Smooth muscle cell (in vitro differentiated cells): ENCODE results near the gene ADIPOQ. TPM values are rescaled to one million over a fixed set of nuclear protein-coding genes. Genes with fewer than 3 reads are reported as not detected.
A peak's percentile ranks its signal among the peaks of the same experiment; 100 is the strongest.

Experiments
- DNase-seq: peaks from one replicate; lab custom pipeline; 2025; ENCODE audit not compliant: unreplicated experiment; lab: John Stamatoyannopoulos, UW
- H2AFZ ChIP-seq: fragments of 200-600 bp; sonication (generic); 2 replicates; pipeline ENCODE4 v1.6.0; 2016; ENCODE audit warnings: antibody characterized with exemption, low read depth, mild to moderate bottlenecking
- H3F3A ChIP-seq: fragments of 200-600 bp; sonication (generic); 2 replicates; pipeline ENCODE4 v1.6.0; 2017; ENCODE audit warnings: antibody characterized with exemption, low read depth
- H3K27ac ChIP-seq: fragments of 200-600 bp; sonication (generic); 2 replicates; pipeline ENCODE4 v1.5.1; 2016; ENCODE audit warnings: low read depth, mild to moderate bottlenecking
- H3K27me3 ChIP-seq: fragments of 200-600 bp; sonication (generic); 2 replicates; pipeline ENCODE4 v1.6.1; 2016; ENCODE audit warnings: low read depth, mild to moderate bottlenecking
- H3K36me3 ChIP-seq: fragments of 200-600 bp; sonication (generic); 2 replicates; pipeline ENCODE4 v1.5.1; 2016; ENCODE audit warnings: low read depth
- H3K4me1 ChIP-seq: fragments of 200-600 bp; sonication (generic); 2 replicates; pipeline ENCODE4 v1.5.1; 2016; ENCODE audit warnings: low read depth
- H3K4me2 ChIP-seq: fragments of 200-600 bp; sonication (generic); 2 replicates; pipeline ENCODE4 v1.6.0; 2016; ENCODE audit warnings: mild to moderate bottlenecking
- H3K4me3 ChIP-seq: fragments of 200-600 bp; sonication (generic); 2 replicates; pipeline ENCODE4 v1.5.1; 2016; ENCODE audit warnings: mild to moderate bottlenecking
- H3K79me2 ChIP-seq: fragments of 200-600 bp; sonication (generic); 2 replicates; pipeline ENCODE4 v1.6.0; 2016; ENCODE audit warnings: low read depth, mild to moderate bottlenecking
- H3K9ac ChIP-seq: fragments of 200-600 bp; sonication (generic); 2 replicates; pipeline ENCODE4 v1.6.0; 2016; ENCODE audit warnings: low read depth
- H3K9me3 ChIP-seq: fragments of 200-600 bp; sonication (generic); replicated peaks from 2 replicates; pipeline ENCODE4 v1.5.1; 2016; ENCODE audit warnings: low read depth
- H4K20me1 ChIP-seq: fragments of 200-600 bp; sonication (generic); 2 replicates; pipeline ENCODE4 v1.6.0; 2016; ENCODE audit warnings: low read depth
- CTCF ChIP-seq: fragments of 200-600 bp; sonication (generic); IDR thresholded peaks from 2 replicates; pipeline ENCODE4 v1.5.1; 2017; ENCODE audit warnings: borderline replicate concordance, mild to moderate bottlenecking, antibody characterized with exemption; ENCODE audit not compliant: insufficient read depth, poor library complexity, severe bottlenecking
- WGBS: methylation state at CpG from one replicate; pipeline ENCODE4 v1.1.7; 2016; ENCODE audit warnings: low lambda C conversion rate; 5-methylcytosine and 5-hydroxymethylcytosine counted together
- polyA plus RNA-seq: library from polyadenylated mRNA; unstranded; fragments of >200 nt; fragmentation: Nextera tagmentation; extraction: Ambion mirVana; gene quantifications from 2 replicates; pipeline ENCODE4 v1.2.1, GENCODE V29; 2016
- total RNA-seq: library from RNA; depleted of rRNA; stranded (reverse); fragments of >200 nt; gene quantifications from 2 replicates; pipeline ENCODE4 v1.2.3, GENCODE V29; 2014

ADIPOQ gene
- total and polyA plus RNA-seq, 2 experiments from 2014 or later: not detected

DNA sequence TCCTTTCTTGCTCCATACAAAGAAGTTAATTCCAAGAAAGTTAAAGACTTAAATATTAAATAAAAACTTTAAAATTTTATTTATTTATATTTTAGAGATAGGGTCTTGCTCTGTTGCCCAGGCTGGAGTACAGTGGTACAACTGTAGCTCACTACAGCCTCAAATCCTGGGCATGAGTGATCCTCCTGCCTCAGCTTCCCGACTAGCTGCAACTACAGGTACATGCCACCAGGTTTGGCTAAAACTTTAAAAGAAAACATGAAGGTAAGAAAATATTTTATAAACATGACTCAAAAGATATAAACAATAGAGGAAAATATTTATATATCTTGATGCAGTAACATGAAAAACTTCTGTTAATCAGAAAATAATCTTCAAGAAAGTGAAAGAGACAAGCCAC, 33.2 kb downstream of the ADIPOQ start:
- H3K4me3 ChIP-seq: no peak overlapping the region
- no peak overlapping the region for H3K27ac ChIP-seq
- no peak for TF ChIP-seq CTCF
- no peak overlapping the region for H3K9ac ChIP-seq
- H3K9me3 ChIP-seq: no peaks in the 10 kb centered on the region
- H2AFZ ChIP-seq: no peak overlapping the region
- no peaks in the 10 kb centered on the region for H3K36me3 ChIP-seq
- H3F3A ChIP-seq: no peaks in the 10 kb centered on the region
- no peak for DNase-seq
- no peaks in the 10 kb centered on the region for H3K79me2 ChIP-seq
- H3K4me1 ChIP-seq: no peaks in the 10 kb centered on the region
- WGBS: 3% methylated on average over 1 of the region's 1 CpG
- no peaks in the 10 kb centered on the region for H3K27me3 ChIP-seq
- no peaks in the 10 kb centered on the region for H4K20me1 ChIP-seq
- H3K4me2 ChIP-seq: no peak overlapping the region

- Histone ChIP-seq H3K36me3 (no peaks in the 10 kb centered on the region), H2AFZ (no peak overlapping the region), H3K27me3 (no peaks in the 10 kb centered on the region), H3K4me1 (no peaks in the 10 kb centered on the region), H4K20me1 (no peaks in the 10 kb centered on the region), H3K9ac (no peak overlapping the region), H3F3A (no peaks in the 10 kb centered on the region), H3K4me2 (no peak overlapping the region), H3K9me3 (no peaks in the 10 kb centered on the region), H3K79me2 (no peaks in the 10 kb centered on the region), H3K27ac (no peak overlapping the region), H3K4me3 (no peak overlapping the region)
- 93% methylated on average over 1 of the region's 1 CpG for WGBS
- no peak for DNase-seq
- TF ChIP-seq CTCF: no peak
Measured at GRCh38 chr3:186879781-186880180, 37.3 kb downstream of the ADIPOQ start.

GRCh38 chr3:186880406-186880805, 37.9 kb downstream of the ADIPOQ start:
- no peaks in the 10 kb centered on the region for H3K9me3 ChIP-seq
- no peak overlapping the region for H2AFZ ChIP-seq
- H3K4me1 ChIP-seq: no peaks in the 10 kb centered on the region
- H3K9ac ChIP-seq: no peak overlapping the region
- H4K20me1 ChIP-seq: no peaks in the 10 kb centered on the region
- no peak overlapping the region for H3K27ac ChIP-seq
- H3K4me2 ChIP-seq: no peak overlapping the region
- no peak for TF ChIP-seq CTCF
- WGBS: 95% methylated on average over 4 of the region's 4 CpGs
- H3K79me2 ChIP-seq: no peaks in the 10 kb centered on the region
- H3K4me3 ChIP-seq: no peak overlapping the region
- no peaks in the 10 kb centered on the region for H3F3A ChIP-seq
- no peaks in the 10 kb centered on the region for H3K36me3 ChIP-seq
- H3K27me3 ChIP-seq: no peaks in the 10 kb centered on the region
- no peak for DNase-seq

DNA sequence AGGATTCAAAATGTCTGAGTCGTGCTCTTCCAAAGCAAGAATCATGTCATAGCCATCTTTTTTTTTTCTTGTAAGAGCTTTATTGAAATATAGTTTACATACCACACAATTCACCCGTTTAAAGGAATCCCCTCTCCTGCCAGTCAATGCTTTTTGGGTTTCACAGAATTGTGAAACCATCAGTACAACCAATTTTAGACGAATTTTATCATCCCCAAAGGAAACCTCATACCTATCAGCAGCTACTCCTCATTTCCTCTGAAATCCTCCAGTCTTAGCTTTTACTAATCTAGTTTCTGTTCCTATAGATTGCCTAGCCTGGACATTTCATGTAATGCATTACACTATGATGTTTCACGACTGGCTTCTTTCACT, 39.6 kb downstream of the ADIPOQ start:
- Histone ChIP-seq H3K79me2 (no peaks in the 10 kb centered on the region), H3K4me2 (peak overlapping the region; percentile 4), H3K4me1 (no peaks in the 10 kb centered on the region), H3F3A (no peaks in the 10 kb centered on the region), H3K9ac (peak overlapping the region; percentile 63), H3K9me3 (no peaks in the 10 kb centered on the region), H2AFZ (peak overlapping the region; percentile 41), H3K36me3 (no peaks in the 10 kb centered on the region), H4K20me1 (no peaks in the 10 kb centered on the region), H3K27me3 (no peaks in the 10 kb centered on the region), H3K4me3 (no peak overlapping the region), H3K27ac (peak overlapping the region; percentile 57)
- no peak for TF ChIP-seq CTCF
- 66% methylated on average over 4 of the region's 4 CpGs for WGBS
- no peak for DNase-seq
